Neural crest cell (in vitro differentiated cells): ENCODE measurements around the gene GORASP1. TPM values are rescaled to one million over a fixed set of nuclear protein-coding genes. Genes with fewer than 3 reads are reported as not detected.

Experiments used
- DNase-seq: peaks from one replicate; pipeline ENCODE4 v3.0.0; 2021; ENCODE audit warnings: low read depth, mixed read lengths, low spot score
- H3K27ac Mint-ChIP-seq: one replicate; pipeline ENCODE4 v1.8.0; 2021; ENCODE audit warnings: mild to moderate bottlenecking, mixed read lengths; ENCODE audit not compliant: unreplicated experiment
- H3K27me3 Mint-ChIP-seq: 2 replicates; pipeline ENCODE4 v1.8.0; 2021; ENCODE audit warnings: low read depth, mild to moderate bottlenecking, mixed read lengths
- H3K36me3 Mint-ChIP-seq: 2 replicates; pipeline ENCODE4 v1.8.0; 2021; ENCODE audit warnings: low read depth, mild to moderate bottlenecking, mixed read lengths
- H3K4me1 Mint-ChIP-seq: 2 replicates; pipeline ENCODE4 v1.8.0; 2021; ENCODE audit warnings: mixed read lengths
- H3K4me3 Mint-ChIP-seq: one replicate; pipeline ENCODE4 v1.8.0; 2021; ENCODE audit warnings: mild to moderate bottlenecking, mixed read lengths
- H3K9me3 Mint-ChIP-seq: 2 replicates; pipeline ENCODE4 v1.8.0; 2021; ENCODE audit warnings: mixed read lengths
- CTCF ChIP-seq: fragments of 200-600 bp; sonication (generic); conservative IDR thresholded peaks from 2 replicates; pipeline ENCODE4 v1.5.0; 2021; ENCODE audit warnings: antibody characterized with exemption, mild to moderate bottlenecking
- total RNA-seq: library from RNA; stranded (reverse); gene quantifications from 2 replicates; pipeline ENCODE4 v1.2.1, GENCODE V29; 2021

Gene GORASP1
- total RNA-seq, 1 donor from 2014 or later = 54.0 TPM

- DNase-seq = no peak
- no peaks in the 10 kb centered on the region for H3K9me3 Mint-ChIP-seq
- H3K27ac Mint-ChIP-seq = no peak overlapping the region
- peaks cover 4% of the 10 kb centered on the region for H3K4me1 Mint-ChIP-seq
- no peak for TF ChIP-seq CTCF
- no peaks in the 10 kb centered on the region for H3K36me3 Mint-ChIP-seq
- H3K4me3 Mint-ChIP-seq = no peak overlapping the region
- H3K27me3 Mint-ChIP-seq = no peaks in the 10 kb centered on the region
Observed at GRCh38 chr3:39125841-39126500, 18.5 kb upstream of the GORASP1 start.

GRCh38 chr3:39124876-39125840, 17.7 kb upstream of the GORASP1 start:
- Mint-ChIP-seq H3K9me3 (no peaks in the 10 kb centered on the region), H3K36me3 (no peaks in the 10 kb centered on the region), H3K4me3 (no peak overlapping the region), H3K4me1 (no peaks in the 10 kb centered on the region), H3K27me3 (no peaks in the 10 kb centered on the region), H3K27ac (no peak overlapping the region)
- no peak for DNase-seq
- TF ChIP-seq CTCF = no peak

GRCh38 chr3:39122813-39123212, 15.4 kb upstream of the GORASP1 start:
- no peak for TF ChIP-seq CTCF
- H3K9me3 Mint-ChIP-seq = no peaks in the 10 kb centered on the region
- no peak for DNase-seq
- H3K4me3 Mint-ChIP-seq = no peak overlapping the region
- no peaks in the 10 kb centered on the region for H3K27me3 Mint-ChIP-seq
- no peaks in the 10 kb centered on the region for H3K4me1 Mint-ChIP-seq
- no peak overlapping the region for H3K27ac Mint-ChIP-seq
- no peaks in the 10 kb centered on the region for H3K36me3 Mint-ChIP-seq

- no peak for TF ChIP-seq CTCF
- Mint-ChIP-seq H3K27ac (no peak overlapping the region), H3K36me3 (no peaks in the 10 kb centered on the region), H3K27me3 (no peaks in the 10 kb centered on the region), H3K4me3 (no peak overlapping the region), H3K9me3 (no peaks in the 10 kb centered on the region), H3K4me1 (no peaks in the 10 kb centered on the region)
- DNase-seq = no peak
Observed at GRCh38 chr3:39121621-39122020, 14.2 kb upstream of the GORASP1 start.

- no peak for TF ChIP-seq CTCF
- no peaks in the 10 kb centered on the region for H3K9me3 Mint-ChIP-seq
- no peak overlapping the region for H3K4me3 Mint-ChIP-seq
- no peaks in the 10 kb centered on the region for H3K4me1 Mint-ChIP-seq
- no peak overlapping the region for H3K27ac Mint-ChIP-seq
- no peaks in the 10 kb centered on the region for H3K36me3 Mint-ChIP-seq
- DNase-seq = no peak
- no peaks in the 10 kb centered on the region for H3K27me3 Mint-ChIP-seq
Observed at GRCh38 chr3:39118931-39119660, 11.7 kb upstream of the GORASP1 start.
